NCI-H345 treated with DMSO at 0.1 percent for 48 hours (cell line): ENCODE measurements around the gene PITPNM3.

Experiments
- DNase-seq: peaks from one replicate; lab custom pipeline; 2025; ENCODE audit not compliant: unreplicated experiment; lab: John Stamatoyannopoulos, UW

The PITPNM3 gene

GRCh38 chr17:6421700-6422604 lies 134.4 kb downstream of the PITPNM3 start:
- DNase-seq, result peak; percentile 31

GRCh38 chr17:6420173-6420641 lies 136.1 kb downstream of the PITPNM3 start:
- DNase-seq, result no peak

- no peak for DNase-seq
Observed at GRCh38 chr17:6415616-6416015, 140.7 kb downstream of the PITPNM3 start.

GRCh38 chr17:6413065-6413464 lies 143.3 kb downstream of the PITPNM3 start:
- peak; percentile 13 for DNase-seq

GRCh38 chr17:6408735-6409134 lies 147.6 kb downstream of the PITPNM3 start:
- no peak for DNase-seq

GRCh38 chr17:6408276-6408675 lies 148.1 kb downstream of the PITPNM3 start:
- no peak for DNase-seq

- no peak for DNase-seq
Observed at GRCh38 chr17:6402258-6402657, 154.1 kb downstream of the PITPNM3 start.
